HFFc6 (cell line): ENCODE measurements around the gene ACOXL. TPM values are rescaled to one million over a fixed set of nuclear protein-coding genes. Genes with fewer than 3 reads are reported as not detected.
A peak's percentile ranks its signal among the peaks of the same experiment; 100 is the strongest.

Source experiments
- DNase-seq: peaks from one replicate; pipeline ENCODE4 v3.0.0-alpha.2; 2018
- H3K27ac Mint-ChIP-seq: 2 replicates; pipeline ENCODE4 v1.8.0; 2020; ENCODE audit warnings: mild to moderate bottlenecking, mixed read lengths
- H3K27me3 Mint-ChIP-seq: 2 replicates; pipeline ENCODE4 v1.8.0; 2021; ENCODE audit warnings: mild to moderate bottlenecking, moderate library complexity, mixed read lengths; ENCODE audit not compliant: insufficient read depth
- H3K36me3 Mint-ChIP-seq: 2 replicates; pipeline ENCODE4 v1.8.0; 2021; ENCODE audit warnings: low read depth, mixed read lengths
- H3K4me1 Mint-ChIP-seq: 2 replicates; pipeline ENCODE4 v1.8.0; 2020; ENCODE audit warnings: low read depth, mixed read lengths
- H3K4me3 Mint-ChIP-seq: 2 replicates; pipeline ENCODE4 v1.8.0; 2020; ENCODE audit warnings: mild to moderate bottlenecking, moderate library complexity, mixed read lengths
- H3K9me3 Mint-ChIP-seq: 2 replicates; pipeline ENCODE4 v1.8.0; 2020; ENCODE audit warnings: mild to moderate bottlenecking, mixed read lengths
- CTCF ChIP-seq: fragments of 200-600 bp; sonication (generic); IDR thresholded peaks from 2 replicates; pipeline ENCODE4 v1.5.0; 2021; ENCODE audit warnings: antibody characterized with exemption, mild to moderate bottlenecking
- total RNA-seq, 6 experiments: library from RNA; stranded (reverse); fragmentation: NEBNext Ultra II Directional; extraction: Animal tissue kit (Norgen Biotek cat#: 25700); gene quantifications; 2 replicates in 1 of 6; 3 replicates in 5 of 6; pipeline ENCODE4 v1.2.3, GENCODE V29; 2021

ACOXL gene
- total RNA-seq, 6 experiments from 2014 or later, result not detected

- TF ChIP-seq CTCF, result no peak
- DNase-seq, result no peak
- Mint-ChIP-seq H3K27ac (no peak overlapping the region), H3K36me3 (peaks cover 5% of the 10 kb centered on the region; the same call in 1 of the 2 replicates), H3K4me1 (peaks cover 7% of the 10 kb centered on the region), H3K27me3 (peaks cover 29% of the 10 kb centered on the region), H3K4me3 (no peak overlapping the region), H3K9me3 (peaks cover 7% of the 10 kb centered on the region)
These were observed 141.5 kb downstream of the ACOXL start for GRCh38 chr2:110873597-110874452.

GRCh38 chr2:110874453-110875383, 142.3 kb downstream of the ACOXL start:
- Mint-ChIP-seq H3K9me3 (peaks cover 7% of the 10 kb centered on the region), H3K4me3 (no peak overlapping the region), H3K27ac (no peak overlapping the region), H3K4me1 (peaks cover 1% of the 10 kb centered on the region; the same call in 1 of the 2 replicates), H3K36me3 (peaks cover 5% of the 10 kb centered on the region; the same call in 1 of the 2 replicates), H3K27me3 (peaks cover 36% of the 10 kb centered on the region)
- no peak for TF ChIP-seq CTCF
- no peak for DNase-seq

- TF ChIP-seq CTCF, result no peak
- no peak for DNase-seq
- H3K36me3 Mint-ChIP-seq, result peaks cover 5% of the 10 kb centered on the region; the same call in 1 of the 2 replicates
- H3K4me3 Mint-ChIP-seq, result no peak overlapping the region
- H3K27me3 Mint-ChIP-seq, result peaks cover 37% of the 10 kb centered on the region
- no peaks in the 10 kb centered on the region for H3K4me1 Mint-ChIP-seq
- H3K9me3 Mint-ChIP-seq, result peaks cover 7% of the 10 kb centered on the region
- no peak overlapping the region for H3K27ac Mint-ChIP-seq
These were observed 143.0 kb downstream of the ACOXL start for GRCh38 chr2:110875384-110875725.

- Mint-ChIP-seq H3K27ac (no peak overlapping the region), H3K4me1 (no peaks in the 10 kb centered on the region), H3K4me3 (no peak overlapping the region), H3K36me3 (peaks cover 5% of the 10 kb centered on the region; the same call in 1 of the 2 replicates), H3K27me3 (peaks cover 32% of the 10 kb centered on the region), H3K9me3 (peaks cover 7% of the 10 kb centered on the region)
- DNase-seq, result no peak
- TF ChIP-seq CTCF, result peak; percentile 52
These were observed 144.0 kb downstream of the ACOXL start for GRCh38 chr2:110876167-110876999.
